Activated CD8-positive, alpha-beta T cell treated with anti-CD3 and anti-CD28 coated beads for 36 hours (primary cell): ENCODE data around the gene FPR3. TPM values are rescaled to one million over a fixed set of nuclear protein-coding genes. Genes with fewer than 3 reads are reported as not detected.
"Not testable (repeated sequence)": the region's sequence is repeated elsewhere in the genome, so short reads cannot be mapped to it uniquely, and the experiment has no call there.

Source experiments
- ATAC-seq: fragments of 200-7000 bp; cut with Tn5 transposase; one replicate; pipeline ENCODE4 v1.10.0; 2021; ENCODE audit warnings: mild to moderate bottlenecking, moderate library complexity
- CTCF ChIA-PET: fragments of 350-600 bp; sonication (Branson Sonifier 250); formaldehyde crosslinking; loops from one replicate; lab custom pipeline; 2021; ENCODE audit warnings: antibody characterized with exemption; lab: Charles Lee
- POLR2A ChIA-PET: fragments of 350-600 bp; sonication (Branson Sonifier 250); formaldehyde crosslinking; loops from one replicate; lab custom pipeline; 2021; ENCODE audit warnings: antibody characterized with exemption; lab: Charles Lee
- DNase-seq: peaks from one replicate; pipeline ENCODE4 v3.0.0-alpha.2; 2020
- H3K27ac Mint-ChIP-seq: one replicate; pipeline ENCODE4 v1.8.0; 2021; ENCODE audit warnings: mild to moderate bottlenecking, mixed read lengths
- H3K27me3 Mint-ChIP-seq: one replicate; pipeline ENCODE4 v1.8.0; 2021; ENCODE audit warnings: mixed read lengths
- H3K36me3 Mint-ChIP-seq: one replicate; pipeline ENCODE4 v1.8.0; 2021; ENCODE audit warnings: low read depth, mixed read lengths
- H3K4me1 Mint-ChIP-seq: one replicate; pipeline ENCODE4 v1.8.0; 2021; ENCODE audit warnings: low read depth, mixed read lengths
- H3K4me3 Mint-ChIP-seq: one replicate; pipeline ENCODE4 v1.8.0; 2021; ENCODE audit warnings: mild to moderate bottlenecking, moderate library complexity, mixed read lengths
- H3K9me3 Mint-ChIP-seq: one replicate; pipeline ENCODE4 v1.8.0; 2021; ENCODE audit warnings: mixed read lengths
- intact Hi-C: fragments of 100-400 bp; cut with micrococcal nuclease; formaldehyde crosslinking; loops from one replicate; pipeline ENCODE4 v1.10.0; 2022
- total RNA-seq, 2 experiments: library from RNA; stranded (reverse); gene quantifications; one replicate each; pipeline ENCODE4 v1.2.3, GENCODE V29; 2021
- TF ChIP-seq, protein P1 (sequence below): fragments of 200-600 bp; IDR thresholded peaks from one replicate; pipeline ENCODE4 v1.8.0; 2022; ENCODE audit warnings: antibody characterized with exemption, mild to moderate bottlenecking

The FPR3 gene
- total RNA-seq, 2 experiments from 2014 or later, result not detected

- H3K36me3 Mint-ChIP-seq, result no peaks in the 10 kb centered on the region
- TF ChIP-seq, protein P1, sequence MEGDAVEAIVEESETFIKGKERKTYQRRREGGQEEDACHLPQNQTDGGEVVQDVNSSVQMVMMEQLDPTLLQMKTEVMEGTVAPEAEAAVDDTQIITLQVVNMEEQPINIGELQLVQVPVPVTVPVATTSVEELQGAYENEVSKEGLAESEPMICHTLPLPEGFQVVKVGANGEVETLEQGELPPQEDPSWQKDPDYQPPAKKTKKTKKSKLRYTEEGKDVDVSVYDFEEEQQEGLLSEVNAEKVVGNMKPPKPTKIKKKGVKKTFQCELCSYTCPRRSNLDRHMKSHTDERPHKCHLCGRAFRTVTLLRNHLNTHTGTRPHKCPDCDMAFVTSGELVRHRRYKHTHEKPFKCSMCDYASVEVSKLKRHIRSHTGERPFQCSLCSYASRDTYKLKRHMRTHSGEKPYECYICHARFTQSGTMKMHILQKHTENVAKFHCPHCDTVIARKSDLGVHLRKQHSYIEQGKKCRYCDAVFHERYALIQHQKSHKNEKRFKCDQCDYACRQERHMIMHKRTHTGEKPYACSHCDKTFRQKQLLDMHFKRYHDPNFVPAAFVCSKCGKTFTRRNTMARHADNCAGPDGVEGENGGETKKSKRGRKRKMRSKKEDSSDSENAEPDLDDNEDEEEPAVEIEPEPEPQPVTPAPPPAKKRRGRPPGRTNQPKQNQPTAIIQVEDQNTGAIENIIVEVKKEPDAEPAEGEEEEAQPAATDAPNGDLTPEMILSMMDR, result no peak
- H3K9me3 Mint-ChIP-seq, result peaks cover 5% of the 10 kb centered on the region
- no peak overlapping the region for H3K27ac Mint-ChIP-seq
- ATAC-seq (no peak), DNase-seq (no peak)
- intact Hi-C loops, result no loop called here
- CTCF ChIA-PET, result no interaction called here
- POLR2A ChIA-PET, result no interaction called here
- H3K4me3 Mint-ChIP-seq, result no peak overlapping the region
- peaks cover 10% of the 10 kb centered on the region for H3K27me3 Mint-ChIP-seq
- no peaks in the 10 kb centered on the region for H3K4me1 Mint-ChIP-seq
These were observed 5.7 kb downstream of the FPR3 start for GRCh38 chr19:51800473-51801244.

GRCh38 chr19:51802775-51803174, 7.8 kb downstream of the FPR3 start:
- DNase-seq (no peak), ATAC-seq (no peak)
- no peaks in the 10 kb centered on the region for H3K4me1 Mint-ChIP-seq
- intact Hi-C loops, result no loop called here
- no peaks in the 10 kb centered on the region for H3K36me3 Mint-ChIP-seq
- H3K27ac Mint-ChIP-seq, result no peak overlapping the region
- ChIA-PET POLR2A (no interaction called here), CTCF (no interaction called here)
- TF ChIP-seq, protein P1, result no peak
- H3K9me3 Mint-ChIP-seq, result peaks cover 5% of the 10 kb centered on the region
- peaks cover 3% of the 10 kb centered on the region for H3K27me3 Mint-ChIP-seq
- no peak overlapping the region for H3K4me3 Mint-ChIP-seq

DNA sequence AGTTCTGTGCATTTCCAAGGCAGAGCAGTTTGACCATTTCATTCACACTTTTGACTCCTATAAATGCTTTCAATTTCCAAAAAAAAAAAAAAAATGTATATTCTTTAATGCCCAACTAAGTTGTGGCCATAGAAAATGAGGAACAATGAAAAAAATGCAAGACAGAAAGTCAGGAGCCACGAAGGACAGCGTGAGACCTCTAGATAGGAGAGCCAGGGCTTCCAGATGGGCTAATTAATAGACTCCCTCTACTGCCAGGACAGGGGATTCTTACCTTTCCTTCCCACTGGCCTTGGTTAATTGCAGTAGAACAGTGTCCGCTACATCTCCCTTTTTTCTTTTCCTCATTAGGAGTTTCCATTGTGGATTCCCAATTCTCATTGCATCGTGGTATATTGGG, 8.6 kb downstream of the FPR3 start:
- H3K36me3 Mint-ChIP-seq, result no peaks in the 10 kb centered on the region
- POLR2A ChIA-PET, result no interaction called here

GRCh38 chr19:51803967-51804366, 9.0 kb downstream of the FPR3 start:
- Mint-ChIP-seq H3K9me3 (peaks cover 5% of the 10 kb centered on the region), H3K36me3 (no peaks in the 10 kb centered on the region), H3K27me3 (peaks cover 1% of the 10 kb centered on the region), H3K4me1 (no peaks in the 10 kb centered on the region), H3K27ac (no peak overlapping the region), H3K4me3 (no peak overlapping the region)
- CTCF ChIA-PET, result interaction anchor here (0.7 to 1.6 kb wide), 2 partner anchors 26 to 112 kb away, joined by 3 to 6 read pairs; no protein-coding TSS in a partner anchor
- POLR2A ChIA-PET, result no interaction called here
- TF ChIP-seq, protein P1, result no peak
- no peak for ATAC-seq
- intact Hi-C loops, result no loop called here
- DNase-seq, result no peak

More for the DNA sequence above, 8.6 kb downstream of the FPR3 start:
- CTCF ChIA-PET, result interaction anchor here (0.7 to 1.6 kb wide), 2 partner anchors 26 to 111 kb away, joined by 3 to 6 read pairs; no protein-coding TSS in a partner anchor
- H3K27me3 Mint-ChIP-seq, result peaks cover 1% of the 10 kb centered on the region
- no peak overlapping the region for H3K27ac Mint-ChIP-seq
- TF ChIP-seq, protein P1, result no peak
- no peak for DNase-seq
- H3K9me3 Mint-ChIP-seq, result peaks cover 5% of the 10 kb centered on the region
- H3K4me1 Mint-ChIP-seq, result no peaks in the 10 kb centered on the region
- ATAC-seq, result no peak
- H3K4me3 Mint-ChIP-seq, result no peak overlapping the region
- intact Hi-C loops, result no loop called here

GRCh38 chr19:51804789-51805188, 9.8 kb downstream of the FPR3 start:
- DNase-seq, H3K27ac Mint-ChIP-seq, H3K4me1 Mint-ChIP-seq, H3K4me3 Mint-ChIP-seq, POLR2A ChIA-PET, H3K36me3 Mint-ChIP-seq, H3K9me3 Mint-ChIP-seq, ATAC-seq, intact Hi-C loops, H3K27me3 Mint-ChIP-seq: not testable (repeated sequence)
- CTCF ChIA-PET, result interaction anchor here (1.6 kb wide), 1 partner anchor 27 kb away, joined by 6 read pairs; no protein-coding TSS in a partner anchor

DNA sequence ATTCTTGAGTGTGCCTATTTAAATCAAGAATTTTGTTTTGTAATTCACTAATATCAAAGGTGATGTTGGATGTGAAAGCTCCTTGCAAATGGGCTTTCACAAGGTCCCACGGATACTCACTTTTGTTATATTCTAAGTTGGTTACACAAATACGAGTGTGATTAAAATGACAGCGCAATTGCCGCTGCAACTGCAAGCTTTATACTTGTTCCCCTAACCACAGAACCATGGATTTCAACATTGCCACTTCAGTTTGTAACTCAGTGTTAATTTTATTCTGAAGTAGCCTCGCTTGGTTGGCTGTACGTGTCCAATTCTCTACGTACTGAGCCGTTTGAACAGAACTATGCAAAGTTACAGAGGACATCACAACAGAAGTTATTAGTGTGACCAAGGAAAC, 10.4 kb downstream of the FPR3 start:
- H3K36me3 Mint-ChIP-seq, H3K4me3 Mint-ChIP-seq, POLR2A ChIA-PET, H3K27me3 Mint-ChIP-seq, ATAC-seq, intact Hi-C loops, DNase-seq, H3K4me1 Mint-ChIP-seq, H3K27ac Mint-ChIP-seq, H3K9me3 Mint-ChIP-seq: not testable (repeated sequence)
- CTCF ChIA-PET, result interaction anchor here (1.6 kb wide), 1 partner anchor 28 kb away, joined by 6 read pairs; no protein-coding TSS in a partner anchor

- H3K27ac Mint-ChIP-seq, CTCF ChIA-PET, H3K4me1 Mint-ChIP-seq, intact Hi-C loops, H3K36me3 Mint-ChIP-seq, H3K4me3 Mint-ChIP-seq, ATAC-seq, H3K27me3 Mint-ChIP-seq, POLR2A ChIA-PET, DNase-seq: not testable (repeated sequence)
- peaks cover 11% of the 10 kb centered on the region for H3K9me3 Mint-ChIP-seq
These were observed 11.6 kb downstream of the FPR3 start for GRCh38 chr19:51806571-51806970.
